Measurements from ENCODE around the gene SETD6.
A peak's percentile ranks its signal among the peaks of the same experiment; 100 is the strongest.
"Not testable (repeated sequence)": the region's sequence is repeated elsewhere in the genome, so short reads cannot be mapped to it uniquely, and the experiment has no call there.

SETD6 gene, protein sequence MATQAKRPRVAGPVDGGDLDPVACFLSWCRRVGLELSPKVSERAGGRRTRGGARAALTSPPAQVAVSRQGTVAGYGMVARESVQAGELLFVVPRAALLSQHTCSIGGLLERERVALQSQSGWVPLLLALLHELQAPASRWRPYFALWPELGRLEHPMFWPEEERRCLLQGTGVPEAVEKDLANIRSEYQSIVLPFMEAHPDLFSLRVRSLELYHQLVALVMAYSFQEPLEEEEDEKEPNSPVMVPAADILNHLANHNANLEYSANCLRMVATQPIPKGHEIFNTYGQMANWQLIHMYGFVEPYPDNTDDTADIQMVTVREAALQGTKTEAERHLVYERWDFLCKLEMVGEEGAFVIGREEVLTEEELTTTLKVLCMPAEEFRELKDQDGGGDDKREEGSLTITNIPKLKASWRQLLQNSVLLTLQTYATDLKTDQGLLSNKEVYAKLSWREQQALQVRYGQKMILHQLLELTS

DNA sequence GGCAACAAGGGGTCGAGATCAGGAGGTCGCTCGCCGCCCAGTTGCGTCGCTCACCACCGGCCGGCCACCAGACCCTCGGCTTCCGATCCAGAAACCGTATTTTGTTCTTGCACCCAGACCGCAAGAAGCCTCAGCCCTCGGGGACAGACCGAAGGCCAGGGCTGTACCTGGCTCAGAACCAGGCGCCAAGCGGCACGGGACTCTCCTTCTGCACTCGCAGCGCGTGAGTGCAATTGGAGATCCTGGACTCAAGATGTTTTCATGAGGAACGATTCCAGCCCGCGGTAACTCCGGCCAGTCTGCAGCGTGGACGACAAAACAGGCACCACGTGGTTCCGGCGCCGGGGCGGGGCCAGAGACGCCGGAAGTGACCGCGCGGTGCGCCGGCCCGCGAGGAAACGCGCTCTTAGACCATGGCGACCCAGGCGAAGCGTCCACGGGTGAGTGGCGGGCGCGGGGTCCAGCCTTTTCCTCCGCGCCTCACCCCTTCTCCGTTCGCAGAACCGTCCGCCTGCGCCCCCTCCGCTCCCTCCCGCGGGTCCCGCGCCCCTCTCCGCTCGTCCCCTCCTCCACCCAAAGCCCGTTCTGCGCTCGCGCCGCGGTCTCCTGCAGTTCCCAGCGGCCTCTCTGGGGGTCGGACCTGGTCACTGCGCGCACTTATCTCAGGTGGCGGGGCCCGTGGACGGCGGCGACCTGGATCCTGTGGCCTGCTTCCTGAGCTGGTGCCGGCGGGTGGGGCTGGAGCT is at the start of gene SETD6:
Gene SETD6, plus strand, starts transcription at position 393 of the 746 bp plus-strand sequence. Its CDS starts 21 bp downstream, at position 414.
- peak; percentile 46 for DNase-seq

DNA sequence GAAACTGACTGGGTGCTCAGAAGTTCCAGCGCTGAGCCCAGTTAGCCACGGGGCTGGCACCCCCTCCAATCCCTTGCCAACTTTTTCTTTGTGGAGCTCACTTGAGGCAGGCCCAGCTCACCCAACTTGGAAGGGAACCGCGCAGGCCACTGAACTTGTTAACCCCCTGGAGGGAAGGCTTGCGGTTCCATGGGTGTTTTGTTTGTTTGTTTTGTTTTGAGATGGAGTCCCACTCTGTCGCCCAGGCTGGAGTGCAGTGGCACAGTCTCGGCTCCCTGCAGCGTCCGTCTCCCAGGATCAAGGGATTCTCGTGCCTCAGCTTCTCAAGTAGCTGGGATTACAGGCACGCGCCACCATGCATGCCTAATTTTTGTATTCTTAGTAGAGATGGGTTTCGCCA is 49.5 kb upstream of the SETD6 start:
- DNase-seq: no peak

DNA sequence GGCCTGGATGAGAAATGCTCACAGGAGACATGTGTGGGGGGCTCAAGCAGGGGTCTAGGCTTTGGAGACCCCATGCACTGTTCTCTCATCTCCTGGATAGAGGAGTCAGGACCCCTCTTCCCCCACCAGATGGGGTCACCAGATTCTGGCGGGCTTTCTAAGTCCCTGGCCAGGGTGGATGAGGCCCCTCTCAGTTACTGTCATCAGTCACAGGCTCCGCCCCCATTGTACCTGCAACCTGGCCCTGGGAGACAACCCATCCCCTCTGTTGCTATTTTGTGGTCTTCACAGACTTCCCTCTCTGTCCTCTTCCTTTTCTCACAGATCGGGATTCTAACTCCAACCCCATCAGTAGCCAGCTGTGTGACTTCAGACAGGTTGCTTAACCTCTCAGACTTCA is 48.9 kb upstream of the SETD6 start:
- DNase-seq: no peak

DNA sequence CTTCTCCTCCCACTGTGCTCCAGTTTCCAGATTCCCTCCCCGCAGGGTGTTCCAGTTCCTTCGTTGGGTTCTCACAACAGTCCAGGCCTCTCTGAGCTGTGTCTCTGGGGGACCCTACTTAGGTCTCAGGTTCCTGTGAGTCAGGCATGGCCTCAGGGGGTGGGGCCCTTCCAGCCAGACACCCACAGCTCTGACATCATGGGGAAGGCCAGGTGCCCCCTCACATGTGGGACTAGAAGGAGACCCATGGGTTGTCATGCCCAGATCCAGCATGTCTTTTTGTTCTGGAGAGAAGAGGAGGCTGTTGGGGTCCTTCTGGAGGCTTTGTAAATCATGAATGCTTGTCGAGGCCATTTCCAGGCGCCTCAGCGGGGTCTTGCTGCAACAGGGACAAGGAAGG is 47.4 kb upstream of the SETD6 start:
- no peak for DNase-seq

DNA sequence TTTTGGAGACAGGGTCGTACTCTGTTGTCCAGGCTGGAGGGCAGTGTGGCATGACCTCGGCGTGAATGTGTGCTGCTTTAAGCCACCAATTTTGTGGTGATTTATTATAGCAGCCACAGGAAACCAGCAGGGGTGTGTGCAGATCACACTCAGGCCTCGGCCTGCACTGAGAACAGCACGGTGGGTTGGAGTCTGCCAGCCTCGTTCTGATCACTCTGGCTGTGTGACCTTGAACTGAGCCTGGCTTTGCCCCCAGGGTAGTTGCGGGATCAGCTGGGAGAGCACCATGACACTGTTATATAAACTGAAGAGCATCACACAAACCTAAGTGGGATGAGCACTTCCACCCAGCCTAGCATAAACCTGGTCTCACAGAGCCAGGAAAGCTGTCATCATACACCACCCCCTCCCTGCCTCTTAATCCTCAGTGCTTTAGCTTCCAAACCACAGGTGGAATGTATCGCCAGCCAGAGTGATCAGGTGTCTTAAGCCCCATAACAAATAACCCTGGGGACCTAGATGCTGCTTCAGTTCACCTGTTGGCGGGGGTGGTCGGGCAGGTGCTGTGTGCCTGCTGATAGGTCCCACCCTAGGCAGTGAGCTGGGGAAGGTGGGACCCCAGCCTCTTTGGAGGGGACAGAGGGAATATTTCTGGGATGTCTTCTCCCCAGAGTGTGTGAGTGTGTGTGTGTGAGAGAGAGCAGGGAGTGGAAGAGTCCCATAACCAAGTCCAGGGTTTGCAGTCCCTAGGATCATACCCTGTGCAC is 43.9 kb upstream of the SETD6 start:
- no peak for DNase-seq

DNA sequence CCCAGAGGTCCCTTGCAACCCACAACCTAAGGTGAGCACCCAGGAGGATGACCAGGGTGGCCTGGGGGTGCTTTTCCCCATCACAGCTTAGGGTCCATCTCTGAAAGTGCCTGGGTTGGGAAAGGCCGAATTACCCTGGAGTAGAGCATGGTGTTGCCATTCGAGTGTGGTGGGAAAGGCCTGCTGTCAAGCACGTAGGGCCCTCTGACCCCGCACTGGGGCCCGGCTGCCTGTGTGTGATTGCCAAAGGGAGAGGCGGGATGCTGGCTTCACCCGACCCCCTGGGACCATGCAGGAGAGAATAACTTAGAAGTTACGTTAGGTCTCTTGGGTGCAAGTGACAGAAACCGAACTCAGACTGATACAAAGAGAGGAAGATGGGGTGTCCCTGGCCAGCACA is 43.1 kb upstream of the SETD6 start:
- DNase-seq: no peak

DNA sequence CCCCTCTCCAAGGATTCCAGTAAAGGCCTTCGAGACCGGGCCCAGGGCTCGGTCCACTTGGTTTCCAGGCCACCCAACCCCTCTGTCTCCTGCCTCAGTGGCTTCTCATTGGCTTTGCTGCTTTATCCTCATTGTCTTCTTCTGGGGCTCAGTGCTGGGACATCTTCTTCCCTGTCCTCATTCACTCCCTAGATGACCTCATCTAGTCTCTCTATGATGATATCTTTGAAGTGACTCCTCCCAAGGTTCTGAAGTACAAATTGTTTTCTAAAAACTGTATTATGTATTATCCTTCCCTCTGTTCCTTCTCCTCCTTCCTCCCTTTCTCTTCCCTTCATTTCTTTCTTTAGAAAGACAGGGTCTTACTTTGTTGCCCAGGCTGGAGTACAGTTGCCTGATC is 42.5 kb upstream of the SETD6 start:
- DNase-seq: no peak

DNA sequence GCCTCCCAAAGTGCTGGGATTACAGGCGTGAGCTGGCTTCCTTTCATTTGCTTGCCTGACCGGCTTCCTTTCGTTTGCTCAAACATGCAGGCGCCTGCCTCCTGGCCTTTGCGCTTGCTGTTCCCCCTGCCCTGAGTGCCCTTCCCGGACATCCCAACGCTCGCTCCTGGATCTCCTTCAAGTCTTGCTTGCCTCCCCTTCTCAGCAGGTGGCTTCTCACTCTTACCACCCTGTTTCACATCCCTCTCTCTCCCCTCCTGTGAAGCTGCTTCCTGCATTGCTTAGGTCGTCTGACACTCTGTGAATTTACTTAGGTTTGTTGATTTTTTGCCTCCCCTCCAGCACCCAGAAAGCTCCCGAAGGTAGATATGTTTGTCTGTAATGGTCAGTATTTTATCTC is 41.0 kb upstream of the SETD6 start:
- DNase-seq: no peak

DNA sequence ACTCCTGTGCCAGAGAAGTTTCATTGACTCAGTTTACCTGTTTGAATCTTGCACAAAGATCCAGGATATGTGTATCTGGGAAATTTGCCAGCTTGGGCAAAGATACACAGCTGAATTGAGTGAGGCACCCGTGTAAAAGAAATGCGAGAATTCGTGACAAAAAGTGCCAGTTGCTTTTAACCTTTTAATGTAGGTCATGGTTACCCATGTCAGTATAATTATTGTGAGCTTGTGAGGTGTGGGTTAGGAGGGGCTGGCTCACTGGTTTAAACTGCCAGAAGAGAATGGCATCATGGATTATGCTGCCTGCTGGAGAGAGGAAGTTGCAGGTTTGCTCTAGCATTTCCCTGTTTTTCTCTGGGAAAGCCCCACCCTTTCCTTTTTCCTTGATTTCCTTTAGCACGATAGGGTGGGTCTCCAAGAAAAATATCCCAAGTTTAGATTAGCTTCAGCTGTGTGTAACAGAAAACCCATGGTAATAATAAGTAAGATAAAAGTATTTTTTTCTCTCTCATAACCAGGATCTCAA is 40.2 kb upstream of the SETD6 start:
- DNase-seq: no peak

DNA sequence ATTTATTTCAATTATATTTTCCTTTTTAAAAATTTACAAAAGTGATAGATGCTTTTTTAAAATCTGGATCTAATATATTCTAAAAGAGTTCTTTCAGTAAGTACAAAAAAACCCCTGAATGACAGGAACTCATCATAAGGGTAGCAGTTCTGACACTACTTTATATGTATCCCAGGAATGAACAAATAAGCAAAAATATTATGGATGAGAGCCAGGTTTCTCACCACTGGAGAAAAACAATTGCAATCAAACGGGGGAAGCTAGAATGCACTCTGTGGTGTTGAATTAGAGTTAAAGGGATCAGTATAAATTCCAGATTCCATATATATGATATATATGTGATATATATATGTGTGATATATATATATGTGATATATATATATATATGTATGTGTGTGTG is 38.5 kb upstream of the SETD6 start:
- DNase-seq: no peak

DNA sequence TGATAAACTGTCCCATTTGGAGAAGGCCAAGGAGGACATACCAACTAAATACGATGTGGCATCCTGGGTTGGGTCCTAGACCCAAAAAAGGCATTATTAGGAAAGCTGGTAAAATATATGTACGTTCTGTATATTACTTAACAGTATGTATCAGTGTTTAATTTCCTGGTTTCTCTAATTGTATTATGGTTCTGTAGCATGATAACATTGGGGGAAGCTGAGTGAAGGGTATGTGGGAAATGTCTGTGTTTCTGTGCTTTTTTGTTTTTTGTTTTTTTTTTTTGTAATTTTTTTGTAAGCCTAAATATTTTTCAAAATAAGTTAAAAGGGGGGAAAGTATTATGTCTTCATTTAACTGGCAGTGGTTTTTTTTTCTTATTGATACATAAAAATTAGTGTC is 36.9 kb upstream of the SETD6 start:
- no peak for DNase-seq

DNA sequence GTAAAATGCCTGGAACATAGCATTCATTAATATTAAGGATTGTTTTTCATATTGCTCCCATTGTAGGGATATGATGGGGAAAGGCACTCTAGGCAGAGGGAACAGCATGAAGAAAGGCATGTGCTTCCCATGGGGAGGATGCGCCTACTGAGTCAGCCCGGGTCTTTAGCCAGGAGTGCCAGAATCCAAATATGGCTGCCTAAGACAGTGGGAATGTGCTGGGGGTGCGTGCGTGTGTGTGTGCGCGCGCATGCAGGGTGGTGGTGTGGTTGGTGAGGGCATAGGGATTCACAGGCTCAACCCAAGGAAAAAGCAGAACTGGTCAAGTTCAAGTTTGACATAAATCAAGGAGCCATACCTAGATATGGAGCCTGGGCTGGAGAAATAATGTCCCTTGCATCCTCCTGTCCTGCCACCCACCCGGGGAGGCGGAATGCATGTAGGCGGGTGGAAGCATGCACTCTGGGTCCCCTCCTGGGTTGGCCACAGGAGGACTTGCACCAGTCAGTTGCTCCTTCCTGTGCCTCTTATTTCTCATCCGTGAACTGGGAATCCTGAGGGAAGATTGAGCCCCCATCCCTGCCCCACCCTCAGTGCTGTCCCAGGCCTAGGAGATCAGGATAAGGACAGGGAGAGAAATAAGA is 34.0 kb upstream of the SETD6 start:
- no peak for DNase-seq

DNA sequence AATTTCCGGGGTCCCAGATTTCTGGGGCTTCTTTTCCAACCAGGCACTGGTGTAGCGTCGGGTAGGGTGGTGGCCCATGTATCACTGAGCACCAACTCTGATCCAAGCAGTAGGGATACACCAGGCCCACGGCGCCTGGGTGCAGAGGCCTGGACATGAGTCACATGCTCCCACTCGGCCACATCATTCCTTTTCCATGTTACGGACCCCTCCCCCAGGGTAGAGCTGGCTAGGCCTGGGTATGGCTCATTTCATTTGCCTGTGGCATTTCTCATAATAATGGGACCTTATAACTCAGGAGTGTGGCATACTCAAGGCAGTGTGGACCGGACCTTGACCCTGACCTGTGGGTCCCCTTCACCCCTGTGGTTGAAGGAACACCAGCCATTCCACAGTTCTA is 33.4 kb upstream of the SETD6 start:
- no peak for DNase-seq

DNA sequence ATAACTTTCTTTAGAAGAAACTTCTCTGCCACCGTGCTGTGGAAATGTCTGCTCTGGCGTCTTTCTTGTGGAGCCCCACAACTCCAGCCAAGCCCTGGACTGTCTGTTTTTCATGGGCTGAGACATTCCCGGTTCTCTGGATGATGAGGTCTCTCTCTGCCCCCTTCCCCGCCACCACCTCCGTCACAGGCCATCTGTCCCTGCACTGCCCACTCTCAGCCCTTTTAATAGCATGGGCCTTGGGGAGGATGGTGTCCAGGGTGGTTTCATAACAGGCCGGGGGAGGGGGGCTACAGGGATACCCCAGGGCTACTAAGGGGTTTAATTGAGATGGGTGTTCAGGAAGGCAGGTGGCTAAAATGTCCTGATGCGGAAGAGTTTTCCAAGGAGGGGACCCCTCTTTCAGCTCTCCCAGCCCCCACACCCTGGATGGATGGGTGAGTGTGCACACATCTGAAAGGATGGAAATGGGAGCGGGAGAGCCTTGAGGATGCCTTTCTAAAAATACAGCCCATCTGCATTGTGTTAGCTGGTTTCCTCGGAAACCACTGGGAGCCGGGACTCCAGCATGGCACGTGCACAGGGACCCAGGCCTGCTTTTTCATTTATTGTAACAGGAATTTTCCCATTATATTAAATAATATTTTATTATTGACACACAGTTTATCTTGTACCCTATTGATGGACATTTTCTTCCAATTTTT is 30.0 kb upstream of the SETD6 start:
- no peak for DNase-seq

DNA sequence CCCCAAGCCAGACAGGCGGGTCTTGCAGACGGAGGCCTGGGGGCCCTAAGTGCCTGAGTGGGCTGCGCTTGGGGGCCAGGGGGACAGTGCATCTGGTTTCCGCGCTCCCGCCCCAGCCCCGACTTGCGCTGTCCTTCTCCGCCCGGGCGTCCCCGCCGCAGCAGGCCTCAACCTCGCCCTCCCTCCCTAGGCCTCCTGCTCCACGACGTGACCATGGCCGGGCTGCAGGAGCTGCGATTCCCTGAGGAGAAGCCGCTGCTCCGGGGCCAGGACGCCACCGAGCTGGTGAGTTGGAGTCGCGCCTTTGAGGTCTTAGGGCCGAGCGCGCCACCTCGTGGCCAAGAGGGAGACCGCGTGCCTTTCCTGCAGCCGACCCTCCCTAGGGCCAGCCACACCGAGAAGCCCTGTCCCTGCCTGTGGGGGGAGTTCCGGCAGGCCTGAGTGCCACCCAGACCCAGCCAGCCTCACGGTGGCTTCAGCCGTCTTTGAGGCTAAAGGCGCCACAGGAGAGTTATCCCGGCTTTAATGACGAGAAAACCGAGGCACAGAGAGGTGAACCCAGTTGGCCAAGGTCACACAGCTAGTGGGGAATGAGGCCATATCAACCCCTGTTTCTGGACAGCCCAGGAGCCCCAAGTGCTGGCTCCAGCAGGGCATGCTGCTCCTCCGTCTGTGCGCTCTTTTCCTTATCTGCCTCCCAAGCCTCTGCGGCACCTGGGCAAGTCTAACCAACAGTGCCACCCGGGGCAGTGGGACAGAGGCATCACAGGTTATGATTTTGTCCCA is 27.6 kb upstream of the SETD6 start:
- peak; percentile 7 for DNase-seq

DNA sequence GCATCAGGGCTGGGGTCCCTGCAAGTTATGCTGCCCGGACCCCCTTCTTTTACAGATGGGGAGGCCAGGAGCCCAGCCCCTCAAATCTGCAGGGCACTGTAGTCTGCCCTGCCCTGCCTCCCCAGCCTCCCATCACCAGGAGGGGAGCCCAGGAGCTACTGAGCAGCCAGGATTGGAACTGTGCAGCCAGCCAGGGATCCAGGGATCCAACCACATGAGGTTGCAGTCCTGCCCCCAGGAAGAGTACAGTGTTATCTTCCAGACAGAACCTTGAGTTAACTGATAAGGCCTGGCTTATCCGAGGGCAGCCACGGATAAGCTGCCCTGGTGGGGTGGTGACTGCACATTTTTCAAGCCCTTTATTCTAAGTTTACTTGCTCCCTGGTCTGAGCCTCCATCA is 26.8 kb upstream of the SETD6 start:
- no peak for DNase-seq

DNA sequence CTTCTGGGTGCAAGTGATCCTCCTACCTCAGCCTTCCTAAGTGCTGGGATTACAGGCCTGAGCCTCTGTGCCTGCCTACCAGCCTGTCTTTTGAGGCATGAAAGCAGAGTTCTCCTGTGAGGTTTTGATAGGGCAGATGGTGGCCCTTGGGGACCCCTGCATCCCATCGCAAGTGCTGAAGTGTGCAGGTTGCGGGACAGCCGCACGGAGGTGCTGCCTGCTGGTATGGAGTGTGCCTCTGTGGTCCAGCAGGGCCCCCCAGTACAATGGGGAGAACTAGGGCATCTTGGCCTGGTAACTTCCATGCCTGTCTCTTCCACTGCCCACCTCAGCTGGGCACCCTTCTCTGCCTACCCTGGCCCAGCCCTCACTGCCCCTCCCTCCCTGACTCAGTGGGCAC is 25.3 kb upstream of the SETD6 start:
- no peak for DNase-seq

DNA sequence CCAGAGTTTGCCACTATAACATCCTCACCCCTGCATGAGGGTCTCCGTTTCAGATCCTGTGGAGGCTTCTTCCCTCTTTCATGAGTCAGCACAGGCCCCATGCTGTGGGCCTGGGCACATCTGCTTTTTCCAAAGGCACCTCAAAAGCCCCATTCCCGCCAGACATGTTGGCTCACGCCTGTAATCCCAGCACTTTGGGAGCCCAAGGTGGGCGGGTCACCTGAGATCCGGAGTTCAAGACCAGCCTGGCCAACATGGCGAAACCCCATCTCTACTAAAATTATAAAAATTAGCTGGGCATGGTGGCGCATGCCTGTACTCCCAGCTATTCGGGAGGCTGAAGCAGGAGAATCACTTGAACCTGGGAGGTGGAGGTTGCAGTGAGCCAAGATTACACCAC is 24.8 kb upstream of the SETD6 start:
- not testable (repeated sequence) for DNase-seq

DNA sequence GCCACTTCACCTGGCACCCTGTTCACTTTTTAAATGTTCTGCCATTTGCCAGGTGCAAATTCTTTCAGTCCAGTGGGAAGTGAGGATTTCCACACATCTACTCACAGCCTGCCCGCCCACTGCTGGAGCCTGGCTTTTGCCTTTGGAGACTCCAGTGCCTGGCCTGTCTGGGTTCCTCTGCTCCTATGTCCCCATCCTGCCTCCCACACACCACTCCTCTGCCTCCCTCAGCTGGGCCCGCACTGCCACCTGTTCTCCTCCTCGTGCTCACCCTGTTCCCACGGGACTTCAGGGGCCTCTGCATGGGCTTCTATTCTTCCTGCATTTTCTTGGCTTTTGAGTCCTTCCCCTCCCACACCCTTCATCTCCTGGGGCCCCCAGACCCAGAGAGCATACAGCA is 23.3 kb upstream of the SETD6 start:
- no peak for DNase-seq

DNA sequence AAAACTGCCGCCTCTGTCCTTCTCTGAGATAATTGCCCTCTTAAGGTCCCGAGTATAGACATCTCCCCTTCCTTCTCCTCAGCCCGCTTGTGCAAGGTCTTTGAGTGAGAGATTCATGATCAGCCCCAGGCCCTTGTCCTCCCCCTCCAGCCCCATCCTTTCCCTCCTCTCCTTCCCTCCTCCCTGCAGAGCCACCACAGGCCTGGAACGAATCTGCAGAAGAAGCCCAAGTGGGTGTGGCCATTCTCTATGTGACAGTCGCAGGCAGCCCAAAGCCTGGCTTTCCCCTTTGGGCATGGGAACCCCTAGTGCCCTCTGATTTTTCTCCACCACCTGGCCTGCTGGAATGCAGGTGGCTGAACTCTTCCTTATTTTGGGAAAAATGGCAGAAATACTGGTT is 22.6 kb upstream of the SETD6 start:
- no peak for DNase-seq

DNA sequence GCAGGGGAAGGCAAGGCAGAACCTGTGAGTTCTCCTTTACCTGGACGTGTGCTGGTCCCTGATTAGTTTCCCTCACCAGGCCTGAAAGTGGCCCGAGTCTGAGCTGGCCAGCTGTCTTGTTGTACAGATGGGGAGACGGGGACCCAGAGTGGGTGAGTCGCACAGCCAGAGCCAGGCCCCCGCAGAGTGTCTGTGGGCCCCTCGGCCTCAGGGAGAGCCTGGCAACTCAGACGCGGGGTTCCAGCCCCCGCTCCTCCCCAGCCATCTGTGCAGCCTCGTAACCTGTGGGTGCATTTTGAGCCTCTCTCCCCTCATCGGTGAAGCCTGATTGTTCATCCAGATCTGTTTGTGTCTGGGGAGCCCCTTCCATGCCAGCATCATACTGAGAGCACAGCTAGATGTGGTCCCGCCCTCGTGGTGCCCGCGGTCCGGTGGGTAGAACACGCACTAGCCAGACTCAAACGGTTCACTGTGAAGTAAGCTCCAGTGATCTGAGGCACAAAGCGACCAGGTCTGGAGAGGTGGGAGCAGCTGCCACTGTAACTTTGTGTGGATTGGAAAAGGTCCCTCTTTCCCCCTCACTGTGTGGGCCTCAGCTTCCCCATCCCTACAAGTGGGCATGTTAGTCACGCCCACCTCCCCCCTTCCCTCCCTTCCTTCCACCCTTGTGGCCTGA is 21.4 kb upstream of the SETD6 start:
- no peak for DNase-seq
